HEK293 (cell line): ENCODE data around the gene CHRNA4.

Experiments used
- CTCF ChIA-PET: fragments of 350-600 bp; formaldehyde crosslinking; extraction: SDS; loops from one replicate; lab custom pipeline; 2021; ENCODE audit warnings: antibody characterized with exemption; lab: Yijun Ruan, JAX
- POLR2A ChIA-PET: fragments of 300-600 bp; formaldehyde crosslinking; extraction: SDS; loops from one replicate; lab custom pipeline; 2020; ENCODE audit warnings: antibody characterized with exemption, inconsistent platforms; lab: Yijun Ruan, JAX
- H3K27ac ChIP-seq: fragments of 200-500 bp; sonication (Bioruptor generic); 2 replicates; pipeline ENCODE4 v1.5.1; 2014; ENCODE audit warnings: low read depth, low read length, control low read depth, inconsistent platforms; ENCODE audit errors: extremely low read depth
- H3K36me3 ChIP-seq, 2 experiments: fragments of 200-500 bp in 1 of 2; sonication (Bioruptor generic) in 1 of 2; 1 replicate in 1 of 2; 2 replicates in 1 of 2; pipeline ENCODE4 v1.5.1; 2014 to 2017; ENCODE audit warnings: inconsistent platforms in 2 of 2, low read length in 2 of 2; ENCODE audit not compliant: control insufficient read depth in 2 of 2, insufficient read depth in 1 of 2
- H3K4me1 ChIP-seq: fragments of 200-500 bp; sonication (Bioruptor generic); 2 replicates; pipeline ENCODE4 v1.5.1; 2014; ENCODE audit warnings: mild to moderate bottlenecking, low read length, inconsistent platforms; ENCODE audit not compliant: control insufficient read depth, insufficient read depth
- H3K4me3 ChIP-seq: 2 replicates; pipeline ENCODE4 v1.5.1; 2011; ENCODE audit warnings: low read depth, mild to moderate bottlenecking, control low read depth, low read length, moderate library complexity
- H3K9me3 ChIP-seq: fragments of 200-500 bp; sonication (Bioruptor generic); 2 replicates; pipeline ENCODE4 v1.5.1; 2014; ENCODE audit warnings: low read depth, low read length, inconsistent platforms; ENCODE audit not compliant: control insufficient read depth, insufficient read depth
- CTCF ChIP-seq: fragments of 450-650 bp; formaldehyde crosslinking; IDR thresholded peaks from 2 replicates; pipeline ENCODE4 v1.5.1; 2016; ENCODE audit warnings: missing biosample characterization, missing genetic modification characterization
- GLI2 ChIP-seq: fragments of 450-650 bp; formaldehyde crosslinking; IDR thresholded peaks from 2 replicates; pipeline ENCODE4; 2017; ENCODE audit warnings: missing biosample characterization, missing genetic modification characterization, low read depth, borderline replicate concordance
- KLF7 ChIP-seq: fragments of 450-650 bp; formaldehyde crosslinking; IDR thresholded peaks from 2 replicates; pipeline ENCODE4 v1.5.1; 2016; ENCODE audit warnings: missing biosample characterization, missing genetic modification characterization, borderline replicate concordance
- PRDM1 ChIP-seq: fragments of 450-650 bp; formaldehyde crosslinking; IDR thresholded peaks from 2 replicates; pipeline ENCODE4; 2016; ENCODE audit warnings: missing biosample characterization, missing genetic modification characterization
- PRDM6 ChIP-seq: fragments of 450-650 bp; formaldehyde crosslinking; IDR thresholded peaks from 2 replicates; pipeline ENCODE4 v1.5.1; 2017; ENCODE audit warnings: missing biosample characterization, missing genetic modification characterization
- REST ChIP-seq: fragments of 450-650 bp; formaldehyde crosslinking; IDR thresholded peaks from 2 replicates; pipeline ENCODE4 v1.5.1; 2016; ENCODE audit warnings: missing biosample characterization, missing genetic modification characterization
- ZIC2 ChIP-seq: fragments of 450-650 bp; formaldehyde crosslinking; IDR thresholded peaks from 2 replicates; pipeline ENCODE4 v1.5.1; 2016; ENCODE audit warnings: missing biosample characterization, missing genetic modification characterization
- ZNF121 ChIP-seq: fragments of 450-650 bp; formaldehyde crosslinking; IDR thresholded peaks from 2 replicates; pipeline ENCODE4 v1.5.1; 2016; ENCODE audit warnings: missing biosample characterization, missing genetic modification characterization
- ZNF155 ChIP-seq: fragments of 450-650 bp; formaldehyde crosslinking; IDR thresholded peaks from 2 replicates; pipeline ENCODE4 v1.5.1; 2016; ENCODE audit warnings: missing biosample characterization, missing genetic modification characterization
- ZNF311 ChIP-seq: fragments of 450-650 bp; formaldehyde crosslinking; IDR thresholded peaks from 2 replicates; pipeline ENCODE4 v1.5.1; 2017; ENCODE audit warnings: missing biosample characterization, missing genetic modification characterization, borderline replicate concordance
- ZNF350 ChIP-seq: fragments of 450-650 bp; formaldehyde crosslinking; IDR thresholded peaks from 2 replicates; pipeline ENCODE4 v1.5.0; 2017; ENCODE audit warnings: missing biosample characterization, mild to moderate bottlenecking, missing genetic modification characterization
- ZNF404 ChIP-seq: fragments of 450-650 bp; formaldehyde crosslinking; IDR thresholded peaks from 2 replicates; pipeline ENCODE4 v1.5.1; 2017; ENCODE audit warnings: missing biosample characterization, missing genetic modification characterization
- ZNF426 ChIP-seq: fragments of 450-650 bp; formaldehyde crosslinking; IDR thresholded peaks from 2 replicates; pipeline ENCODE4 v1.5.1; 2017; ENCODE audit warnings: missing biosample characterization, missing genetic modification characterization, mild to moderate bottlenecking, inconsistent platforms, moderate library complexity
- ZNF510 ChIP-seq: fragments of 450-650 bp; formaldehyde crosslinking; IDR thresholded peaks from 2 replicates; pipeline ENCODE4 v1.5.1; 2018; ENCODE audit warnings: mild to moderate bottlenecking, missing genetic modification characterization, missing biosample characterization; ENCODE audit not compliant: insufficient replicate concordance
- ZNF518A ChIP-seq: fragments of 450-650 bp; formaldehyde crosslinking; conservative IDR thresholded peaks from 2 replicates; pipeline ENCODE4 v1.5.1; 2016; ENCODE audit warnings: low read depth, missing biosample characterization, missing genetic modification characterization
- ZNF529 ChIP-seq: fragments of 450-650 bp; formaldehyde crosslinking; IDR thresholded peaks from 2 replicates; pipeline ENCODE4 v1.5.1; 2017; ENCODE audit warnings: missing genetic modification characterization, missing biosample characterization; ENCODE audit not compliant: insufficient replicate concordance
- ZNF571 ChIP-seq: fragments of 450-650 bp; formaldehyde crosslinking; IDR thresholded peaks from 2 replicates; pipeline ENCODE4 v1.5.0; 2017; ENCODE audit warnings: missing biosample characterization, missing genetic modification characterization
- ZNF830 ChIP-seq: fragments of 450-650 bp; IDR thresholded peaks from 2 replicates; pipeline ENCODE4 v1.5.0; 2018; ENCODE audit warnings: missing biosample characterization, missing genetic modification characterization, low read depth, mild to moderate bottlenecking, moderate library complexity

CHRNA4 gene

GRCh38 chr20:63356511-63356910 lies 4.6 kb downstream of the CHRNA4 start:
- CTCF ChIA-PET: no interaction called here

GRCh38 chr20:63355781-63356295 lies 5.3 kb downstream of the CHRNA4 start:
- ChIA-PET CTCF (no interaction called here), POLR2A (no interaction called here)
- Histone ChIP-seq H3K4me3 (no peak overlapping the region), H3K9me3 (no peaks in the 10 kb centered on the region), H3K4me1 (no peaks in the 10 kb centered on the region), H3K27ac (no peak overlapping the region), H3K36me3 (no peaks in the 10 kb centered on the region)
- TF ChIP-seq ZNF404 (tag by site-specific recombination): no peak
- TF ChIP-seq REST (tag by site-specific recombination): no peak
- no peak for TF ChIP-seq ZNF155 (tag by site-specific recombination)
- TF ChIP-seq ZNF426 (tag by site-specific recombination): no peak
- TF ChIP-seq ZNF510 (tag by site-specific recombination): no peak
- no peak for TF ChIP-seq ZNF311
- no peak for TF ChIP-seq ZNF121 (tag by site-specific recombination)
- TF ChIP-seq PRDM1 (tag by site-specific recombination): no peak
- no peak for TF ChIP-seq ZNF830 (tag by site-specific recombination)
- TF ChIP-seq ZNF529: no peak
- TF ChIP-seq GLI2: no peak
- no peak for TF ChIP-seq ZNF518A (tag by site-specific recombination)
- no peak for TF ChIP-seq KLF7 (tag by site-specific recombination)
- no peak for TF ChIP-seq ZIC2 (tag by site-specific recombination)
- TF ChIP-seq ZNF571: no peak

More at GRCh38 chr20:63356511-63356910, 4.6 kb downstream of the CHRNA4 start:
- H3K4me3 ChIP-seq: no peak overlapping the region
- POLR2A ChIA-PET: no interaction called here
- no peaks in the 10 kb centered on the region for H3K9me3 ChIP-seq
- H3K4me1 ChIP-seq: no peaks in the 10 kb centered on the region
- H3K27ac ChIP-seq: no peak overlapping the region
- H3K36me3 ChIP-seq: no peaks in the 10 kb centered on the region
- no peak for TF ChIP-seq PRDM6
- no peak for TF ChIP-seq ZNF350
- no peak for TF ChIP-seq ZNF426 (tag by site-specific recombination)
- no peak for TF ChIP-seq CTCF (tag by site-specific recombination)
